GM12801 (cell line): ENCODE measurements around the gene MYOG.
A peak's percentile ranks its signal among the peaks of the same experiment; 100 is the strongest.

Experiments used
- TF ChIP-seq, protein P1 (sequence below): IDR thresholded peaks from one replicate; pipeline ENCODE4 v1.5.1; 2011; ENCODE audit warnings: control low read depth; ENCODE audit not compliant: insufficient read length; ENCODE audit errors: extremely low read depth

The MYOG gene

GRCh38 chr1:203040513-203041275 lies 45.1 kb downstream of the MYOG start:
- TF ChIP-seq, protein P1, sequence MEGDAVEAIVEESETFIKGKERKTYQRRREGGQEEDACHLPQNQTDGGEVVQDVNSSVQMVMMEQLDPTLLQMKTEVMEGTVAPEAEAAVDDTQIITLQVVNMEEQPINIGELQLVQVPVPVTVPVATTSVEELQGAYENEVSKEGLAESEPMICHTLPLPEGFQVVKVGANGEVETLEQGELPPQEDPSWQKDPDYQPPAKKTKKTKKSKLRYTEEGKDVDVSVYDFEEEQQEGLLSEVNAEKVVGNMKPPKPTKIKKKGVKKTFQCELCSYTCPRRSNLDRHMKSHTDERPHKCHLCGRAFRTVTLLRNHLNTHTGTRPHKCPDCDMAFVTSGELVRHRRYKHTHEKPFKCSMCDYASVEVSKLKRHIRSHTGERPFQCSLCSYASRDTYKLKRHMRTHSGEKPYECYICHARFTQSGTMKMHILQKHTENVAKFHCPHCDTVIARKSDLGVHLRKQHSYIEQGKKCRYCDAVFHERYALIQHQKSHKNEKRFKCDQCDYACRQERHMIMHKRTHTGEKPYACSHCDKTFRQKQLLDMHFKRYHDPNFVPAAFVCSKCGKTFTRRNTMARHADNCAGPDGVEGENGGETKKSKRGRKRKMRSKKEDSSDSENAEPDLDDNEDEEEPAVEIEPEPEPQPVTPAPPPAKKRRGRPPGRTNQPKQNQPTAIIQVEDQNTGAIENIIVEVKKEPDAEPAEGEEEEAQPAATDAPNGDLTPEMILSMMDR = no peak

GRCh38 chr1:203039609-203040512 lies 46.0 kb downstream of the MYOG start:
- TF ChIP-seq, protein P1 = no peak

DNA sequence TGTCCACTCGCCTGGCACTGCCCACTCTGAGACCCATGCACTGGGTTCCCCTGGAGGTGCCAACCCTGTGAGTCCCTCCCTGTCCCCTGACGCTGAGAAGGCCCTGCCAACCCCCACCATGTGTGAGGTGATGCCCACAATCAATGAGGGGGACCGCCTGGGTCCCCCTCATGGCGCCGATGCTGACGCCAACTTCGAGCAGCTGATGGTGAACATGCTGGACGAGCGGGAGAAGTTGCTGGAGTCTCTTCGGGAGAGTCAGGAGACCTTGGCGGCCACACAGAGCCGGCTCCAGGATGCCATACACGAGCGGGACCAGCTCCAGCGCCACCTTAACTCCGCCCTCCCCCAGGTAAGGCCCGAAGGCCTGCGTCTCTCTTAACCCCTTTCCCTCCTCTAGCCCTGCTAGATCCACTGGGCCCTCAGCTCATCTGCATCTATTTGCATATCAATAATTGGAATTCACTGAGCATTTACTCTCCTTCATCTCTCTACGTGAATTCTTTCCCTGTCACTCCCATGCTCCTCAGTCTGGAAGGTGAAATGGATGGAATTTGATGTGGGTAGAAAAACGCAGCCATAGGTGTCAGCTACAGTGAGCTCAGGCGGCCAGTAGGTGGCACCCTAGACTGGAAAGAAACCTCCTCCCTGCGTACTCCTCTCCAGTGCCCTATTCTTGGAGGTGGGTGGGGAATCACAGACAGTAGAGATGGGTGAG lies 46.8 kb downstream of the MYOG start:
- TF ChIP-seq, protein P1 = peak; percentile 29

DNA sequence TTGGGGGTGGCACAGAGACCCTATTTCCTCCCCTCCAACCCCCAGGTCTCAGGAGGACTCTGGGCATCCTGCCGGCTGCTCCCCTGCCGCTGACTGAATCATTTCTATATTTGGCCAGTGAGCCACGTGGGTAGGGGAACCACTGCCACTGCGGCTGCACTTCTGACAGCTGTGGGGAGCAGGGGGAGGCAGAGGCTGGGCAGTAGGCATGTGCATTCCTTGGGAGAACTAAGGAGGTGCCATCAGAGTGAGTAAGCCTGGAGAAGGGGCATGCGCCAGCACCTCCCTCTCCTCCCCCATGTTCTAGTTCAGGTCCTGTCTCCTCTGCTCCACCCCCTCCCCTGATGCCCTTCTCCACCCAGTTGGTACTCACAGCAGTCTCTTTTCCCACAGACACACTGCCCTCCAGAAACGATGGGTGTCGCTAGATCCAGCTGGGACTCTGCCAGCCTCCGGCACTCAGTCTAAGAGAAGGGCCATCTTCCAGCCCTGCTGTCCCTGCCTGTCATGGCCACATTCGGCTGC lies 47.5 kb downstream of the MYOG start:
- TF ChIP-seq, protein P1 = no peak

DNA sequence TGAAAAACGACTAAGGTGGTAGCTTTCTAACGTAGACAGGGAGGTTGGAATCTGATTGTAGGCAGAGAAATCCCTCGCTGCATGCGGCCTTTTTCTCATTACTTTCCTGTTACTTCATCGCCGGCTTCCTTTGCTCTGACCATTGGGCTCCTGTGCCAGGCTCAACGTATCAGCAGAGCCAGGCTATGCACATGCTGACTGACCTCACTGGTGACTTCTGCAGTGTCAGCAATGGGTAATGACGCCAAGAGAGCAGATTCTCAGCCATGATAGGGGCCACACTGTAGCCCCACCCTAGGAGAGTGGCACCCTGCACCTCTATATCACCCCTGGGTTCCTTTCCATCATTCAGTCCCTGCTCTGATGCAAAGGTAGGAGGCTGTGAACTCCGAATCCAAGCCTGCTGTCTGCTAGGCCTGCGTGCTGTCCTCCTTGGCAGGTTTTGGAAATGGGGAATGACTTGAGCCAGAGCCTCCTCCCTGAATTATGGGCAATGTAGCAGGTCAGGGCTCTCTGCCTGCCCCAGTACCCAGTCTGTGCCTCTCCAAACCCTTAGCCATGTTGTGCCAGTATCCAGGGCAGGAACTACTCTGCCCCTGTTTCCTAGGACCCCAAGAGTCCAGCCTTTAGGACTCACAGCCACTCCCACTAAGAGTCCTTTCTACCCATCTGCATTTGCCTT lies 48.2 kb downstream of the MYOG start:
- TF ChIP-seq, protein P1 = no peak

GRCh38 chr1:203036537-203036936 lies 49.3 kb downstream of the MYOG start:
- TF ChIP-seq, protein P1 = no peak

- TF ChIP-seq, protein P1 = no peak
Observed at GRCh38 chr1:203036135-203036534, 49.7 kb downstream of the MYOG start.
